ENCODE results near the gene BEAN1. TPM values are rescaled to one million over a fixed set of nuclear protein-coding genes. Genes with fewer than 3 reads are reported as not detected.

Gene BEAN1
- total RNA-seq, 1 experiment from 2014 or later: 0.61 TPM

- no peak for TF ChIP-seq CEBPB (IDR thresholded peaks at IDR 0.05; ENCODE audit: low read depth)
Measured at GRCh38 chr16:66494916-66495315, 67.8 kb downstream of the BEAN1 start (continued).

GRCh38 chr16:66495440-66495839 is 68.3 kb downstream of the BEAN1 start:
- TF ChIP-seq POLR2AphosphoS5 (IDR thresholded peaks at IDR 0.05; ENCODE audit: low read depth, low read length) (no peak), CEBPB (IDR thresholded peaks at IDR 0.05; ENCODE audit: low read depth) (no peak), ZFX (IDR thresholded peaks at IDR 0.05) (no peak), ATF3 (IDR thresholded peaks at IDR 0.05) (no peak), EZH2phosphoT487 (IDR thresholded peaks at IDR 0.05; ENCODE audit: borderline replicate concordance) (no peak), JUND (IDR thresholded peaks at IDR 0.05) (no peak), ZBTB33 (IDR thresholded peaks at IDR 0.05; ENCODE audit: extremely low read depth, insufficient replicate concordance, low read length) (no peak), ZNF274 (IDR thresholded peaks at IDR 0.05; ENCODE audit: low read depth, low read length) (no peak), REST (IDR thresholded peaks at IDR 0.05; ENCODE audit: low read depth) (no peak), EZH2 (IDR thresholded peaks at IDR 0.05) (no peak), EGR1 (IDR thresholded peaks at IDR 0.05; ENCODE audit: low read depth) (no peak), SRF (IDR thresholded peaks at IDR 0.05; ENCODE audit: low read depth) (no peak), SP1 (IDR thresholded peaks at IDR 0.05; ENCODE audit: low read depth) (no peak), FOSL1 (IDR thresholded peaks at IDR 0.05; ENCODE audit: low read depth) (no peak), SIN3A (IDR thresholded peaks at IDR 0.05; ENCODE audit: low read depth) (no peak), YY1 (IDR thresholded peaks at IDR 0.05; ENCODE audit: extremely low read depth, insufficient replicate concordance, low read depth, low read length) (no peak), CTCF (IDR thresholded peaks at IDR 0.05 in 2 of 3, conservative IDR thresholded peaks at IDR 0.05 in 1 of 3; ENCODE audit: borderline replicate concordance in 1 of 3, insufficient read depth in 1 of 3, low read depth in 2 of 3, low read length in 2 of 3) (no peak), CBX3 (IDR thresholded peaks at IDR 0.05; ENCODE audit: low read depth) (no peak), RAD21 (IDR thresholded peaks at IDR 0.05; ENCODE audit: low read depth) (no peak), TCF7L2 (IDR thresholded peaks at IDR 0.05; ENCODE audit: borderline replicate concordance, extremely low read depth, insufficient read depth, insufficient read length) (no peak)
- no TSS peak for BruUV-seq (replicated peaks)
- H3K9me2 ChIP-seq (ENCODE audit: insufficient read depth): no peaks in the 10 kb centered on the region
- H3K36me3 ChIP-seq (ENCODE audit: control insufficient read depth in 1 of 2, insufficient read depth in 2 of 2, low read length in 2 of 2): no peaks in the 10 kb centered on the region
- H3K27me3 ChIP-seq (ENCODE audit: insufficient read depth, low read length): no peaks in the 10 kb centered on the region
- no peaks in the 10 kb centered on the region for H4K20me1 ChIP-seq (ENCODE audit: insufficient read depth)
- no peak overlapping the region for H3K4me3 ChIP-seq (replicated peaks in 1 of 2; ENCODE audit: low read depth in 1 of 2, low read length in 2 of 2)
- no peak overlapping the region for H3K9ac ChIP-seq (ENCODE audit: low read length)
- H2AFZ ChIP-seq (ENCODE audit: low read depth, low read length, poor library complexity, severe bottlenecking): no peak overlapping the region
- H3K27ac ChIP-seq (ENCODE audit: low read depth, low read length): no peak overlapping the region
- ATAC-seq: no peak
- CTCF ChIA-PET: no interaction called here
- RAD21 ChIA-PET (ENCODE audit: low non-redundant PET in 1 of 2, low total read pairs in 2 of 2, uncharacterized antibody in 2 of 2, unreplicated experiment in 2 of 2): no interaction called here
- no peak overlapping the region for H3K4me2 ChIP-seq (ENCODE audit: low read length)
- POLR2A ChIA-PET: no interaction called here
- H3K79me2 ChIP-seq (ENCODE audit: insufficient read depth, low read length): no peaks in the 10 kb centered on the region
- intact Hi-C loops (cut with micrococcal nuclease): no loop called here
- no peak for DNase-seq (ENCODE audit: low read depth, low spot score)
- no peaks in the 10 kb centered on the region for H3K4me1 ChIP-seq (ENCODE audit: control insufficient read depth in 1 of 2, insufficient read depth in 2 of 2, low read length in 2 of 2)
- H3K9me3 ChIP-seq (ENCODE audit: control insufficient read depth in 1 of 2, insufficient read depth in 1 of 2, low read depth in 1 of 2, low read length in 2 of 2): no peaks in the 10 kb centered on the region

Measured in HCT116 (cell line).